ENCODE measurements around the gene MYLK. TPM values are rescaled to one million over a fixed set of nuclear protein-coding genes. Genes with fewer than 3 reads are reported as not detected.
"Not testable (repeated sequence)": the region's sequence is repeated elsewhere in the genome, so short reads cannot be mapped to it uniquely, and the experiment has no call there.

MYLK gene
- total and polyA plus RNA-seq, 4 donors = 17.1 to 158 (median 41.9) TPM

- Histone ChIP-seq H3K9me3 (ENCODE audit: control insufficient read depth in 4 of 4, low read length in 3 of 4) (no peaks in the 10 kb centered on the region), H3K27ac (ENCODE audit: low read depth in 1 of 2, low read length in 2 of 2) (peak overlapping the region; percentile 34 to 44), H3K4me3 (ENCODE audit: low read depth in 1 of 3, low read length in 3 of 3) (no peak overlapping the region), H3K36me3 (ENCODE audit: control insufficient read depth in 4 of 4, insufficient read depth in 3 of 4, low read depth in 1 of 4, low read length in 3 of 4) (peaks cover 0 to 11% (median 6%) of the 10 kb centered on the region in 4 donors), H3K27me3 (ENCODE audit: control insufficient read depth in 4 of 4, insufficient read depth in 4 of 4, low read length in 3 of 4) (no peaks in the 10 kb centered on the region), H3K9ac (ENCODE audit: low read depth in 1 of 2, low read length in 2 of 2) (no peak overlapping the region), H3K4me1 (ENCODE audit: control insufficient read depth in 4 of 4, insufficient read depth in 4 of 4, low read length in 3 of 4) (peaks cover 0 to 38% (median 21%) of the 10 kb centered on the region in 4 donors)
- no peak for DNase-seq (ENCODE audit: low spot score)
- peak in 1 of 2 donors; percentile 11 for TF ChIP-seq RAD21 (IDR thresholded peaks at IDR 0.05)
- no peak for TF ChIP-seq YY1 (IDR thresholded peaks at IDR 0.05)
- peak; percentile 36 for TF ChIP-seq SP1 (IDR thresholded peaks at IDR 0.05)
- no peak for TF ChIP-seq HNF4G (IDR thresholded peaks at IDR 0.05)
- TF ChIP-seq HNF4A (conservative IDR thresholded peaks at IDR 0.05) = peak; percentile 55 to 59
- TF ChIP-seq JUND (IDR thresholded peaks at IDR 0.05) = peak in 1 of 2 donors; percentile 24
- TF ChIP-seq RXRA (IDR thresholded peaks at IDR 0.05) = peak in 1 of 2 donors; percentile 24
- 37% methylated on average over 2 of the region's 2 CpGs for WGBS
Observed at GRCh38 chr3:123613543-123613942, 270.6 kb downstream of the MYLK start.

DNA sequence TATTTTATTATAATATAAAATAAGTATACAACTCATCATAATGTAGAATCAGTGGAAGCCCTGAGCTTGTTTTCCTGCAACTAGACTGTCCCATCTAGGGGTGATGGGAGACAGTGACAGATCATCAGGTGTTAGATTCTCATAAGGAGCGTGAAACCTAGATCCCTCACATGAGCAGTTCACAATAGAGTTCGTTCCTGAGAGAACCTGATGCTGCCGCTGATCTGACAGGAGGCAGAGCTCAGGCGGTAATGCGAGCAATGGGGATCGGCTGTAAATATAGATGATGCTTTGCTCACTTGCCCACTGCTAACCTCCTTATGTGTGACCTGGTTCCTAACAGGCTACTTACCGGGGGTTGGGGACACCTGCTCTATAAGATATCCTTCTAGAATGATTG lies 272.5 kb downstream of the MYLK start:
- peaks cover 0 to 29% (median 22%) of the 10 kb centered on the region in 4 donors for H3K4me1 ChIP-seq (ENCODE audit: control insufficient read depth in 4 of 4, insufficient read depth in 4 of 4, low read length in 3 of 4)
- DNase-seq (ENCODE audit: low spot score); H3K27ac ChIP-seq (ENCODE audit: low read depth in 1 of 2, low read length in 2 of 2); H3K27me3 ChIP-seq (ENCODE audit: control insufficient read depth in 4 of 4, insufficient read depth in 4 of 4, low read length in 3 of 4); H3K4me3 ChIP-seq (ENCODE audit: low read depth in 1 of 3, low read length in 3 of 3); H3K9ac ChIP-seq (ENCODE audit: low read depth in 1 of 2, low read length in 2 of 2); H3K36me3 ChIP-seq (ENCODE audit: control insufficient read depth in 4 of 4, insufficient read depth in 3 of 4, low read depth in 1 of 4, low read length in 3 of 4); H3K9me3 ChIP-seq (ENCODE audit: control insufficient read depth in 4 of 4, low read length in 3 of 4): not testable (repeated sequence)
- 96% methylated on average over 7 of the region's 7 CpGs for WGBS

DNA sequence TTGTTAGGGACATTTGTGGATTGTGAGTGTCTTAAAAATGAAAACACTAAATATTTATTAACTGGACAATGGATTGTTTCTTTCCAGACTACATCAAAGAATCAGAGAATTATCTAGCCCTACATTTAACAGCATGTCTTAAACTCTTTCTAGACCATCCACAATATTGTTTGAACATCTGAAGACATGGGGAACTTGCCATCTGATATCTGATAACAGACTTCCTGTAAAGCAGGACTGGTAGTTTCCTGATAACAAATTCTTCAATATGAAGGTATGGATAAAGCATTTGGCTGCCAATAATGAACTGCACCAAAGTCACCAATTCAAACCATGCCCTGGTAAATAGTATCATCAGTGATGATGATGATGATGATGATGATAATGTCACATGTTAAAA lies 273.1 kb downstream of the MYLK start:
- Histone ChIP-seq H3K9me3 (ENCODE audit: control insufficient read depth in 4 of 4, low read length in 3 of 4) (no peaks in the 10 kb centered on the region), H3K27me3 (ENCODE audit: control insufficient read depth in 4 of 4, insufficient read depth in 4 of 4, low read length in 3 of 4) (no peaks in the 10 kb centered on the region), H3K4me3 (ENCODE audit: low read depth in 1 of 3, low read length in 3 of 3) (no peak overlapping the region), H3K36me3 (ENCODE audit: control insufficient read depth in 4 of 4, insufficient read depth in 3 of 4, low read depth in 1 of 4, low read length in 3 of 4) (peaks cover 0 to 3% (median 2%) of the 10 kb centered on the region in 4 donors), H3K4me1 (ENCODE audit: control insufficient read depth in 4 of 4, insufficient read depth in 4 of 4, low read length in 3 of 4) (peaks cover 0 to 33% (median 23%) of the 10 kb centered on the region in 4 donors), H3K27ac (ENCODE audit: low read depth in 1 of 2, low read length in 2 of 2) (no peak overlapping the region), H3K9ac (ENCODE audit: low read depth in 1 of 2, low read length in 2 of 2) (no peak overlapping the region)
- no peak for DNase-seq (ENCODE audit: low spot score)
- TF ChIP-seq RXRA (IDR thresholded peaks at IDR 0.05) = no peak
- TF ChIP-seq FOXA1 (IDR thresholded peaks at IDR 0.05) = no peak
- TF ChIP-seq, protein P1, sequence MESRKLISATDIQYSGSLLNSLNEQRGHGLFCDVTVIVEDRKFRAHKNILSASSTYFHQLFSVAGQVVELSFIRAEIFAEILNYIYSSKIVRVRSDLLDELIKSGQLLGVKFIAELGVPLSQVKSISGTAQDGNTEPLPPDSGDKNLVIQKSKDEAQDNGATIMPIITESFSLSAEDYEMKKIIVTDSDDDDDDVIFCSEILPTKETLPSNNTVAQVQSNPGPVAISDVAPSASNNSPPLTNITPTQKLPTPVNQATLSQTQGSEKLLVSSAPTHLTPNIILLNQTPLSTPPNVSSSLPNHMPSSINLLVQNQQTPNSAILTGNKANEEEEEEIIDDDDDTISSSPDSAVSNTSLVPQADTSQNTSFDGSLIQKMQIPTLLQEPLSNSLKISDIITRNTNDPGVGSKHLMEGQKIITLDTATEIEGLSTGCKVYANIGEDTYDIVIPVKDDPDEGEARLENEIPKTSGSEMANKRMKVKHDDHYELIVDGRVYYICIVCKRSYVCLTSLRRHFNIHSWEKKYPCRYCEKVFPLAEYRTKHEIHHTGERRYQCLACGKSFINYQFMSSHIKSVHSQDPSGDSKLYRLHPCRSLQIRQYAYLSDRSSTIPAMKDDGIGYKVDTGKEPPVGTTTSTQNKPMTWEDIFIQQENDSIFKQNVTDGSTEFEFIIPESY (IDR thresholded peaks at IDR 0.05) = no peak
- TF ChIP-seq EGR1 (IDR thresholded peaks at IDR 0.05; ENCODE audit: low read depth in 2 of 2) = no peak
- TF ChIP-seq NR2F2 (IDR thresholded peaks at IDR 0.05) = no peak
- no peak for TF ChIP-seq TAF1 (conservative IDR thresholded peaks at IDR 0.05)

GRCh38 chr3:123610331-123610730 lies 273.8 kb downstream of the MYLK start:
- Histone ChIP-seq H3K27me3 (ENCODE audit: control insufficient read depth in 4 of 4, insufficient read depth in 4 of 4, low read length in 3 of 4) (no peaks in the 10 kb centered on the region), H3K4me1 (ENCODE audit: control insufficient read depth in 4 of 4, insufficient read depth in 4 of 4, low read length in 3 of 4) (peaks cover 0 to 39% (median 30%) of the 10 kb centered on the region in 4 donors), H3K9ac (ENCODE audit: low read depth in 1 of 2, low read length in 2 of 2) (no peak overlapping the region), H3K4me3 (ENCODE audit: low read depth in 1 of 3, low read length in 3 of 3) (no peak overlapping the region), H3K9me3 (ENCODE audit: control insufficient read depth in 4 of 4, low read length in 3 of 4) (no peaks in the 10 kb centered on the region), H3K27ac (ENCODE audit: low read depth in 1 of 2, low read length in 2 of 2) (no peak overlapping the region), H3K36me3 (ENCODE audit: control insufficient read depth in 4 of 4, insufficient read depth in 3 of 4, low read depth in 1 of 4, low read length in 3 of 4) (peaks cover 0 to 3% (median 2%) of the 10 kb centered on the region in 4 donors)
- DNase-seq (ENCODE audit: low spot score) = no peak
- 90% methylated on average over 3 of the region's 3 CpGs for WGBS
- TF ChIP-seq GABPA (IDR thresholded peaks at IDR 0.05 in 1 of 2, conservative IDR thresholded peaks at IDR 0.05 in 1 of 2) = no peak
- TF ChIP-seq EGR1 (IDR thresholded peaks at IDR 0.05; ENCODE audit: low read depth in 2 of 2) = no peak
- no peak for TF ChIP-seq RAD21 (IDR thresholded peaks at IDR 0.05)
- no peak for TF ChIP-seq TAF1 (conservative IDR thresholded peaks at IDR 0.05)
- TF ChIP-seq YY1 (IDR thresholded peaks at IDR 0.05) = no peak
- TF ChIP-seq, protein P2, sequence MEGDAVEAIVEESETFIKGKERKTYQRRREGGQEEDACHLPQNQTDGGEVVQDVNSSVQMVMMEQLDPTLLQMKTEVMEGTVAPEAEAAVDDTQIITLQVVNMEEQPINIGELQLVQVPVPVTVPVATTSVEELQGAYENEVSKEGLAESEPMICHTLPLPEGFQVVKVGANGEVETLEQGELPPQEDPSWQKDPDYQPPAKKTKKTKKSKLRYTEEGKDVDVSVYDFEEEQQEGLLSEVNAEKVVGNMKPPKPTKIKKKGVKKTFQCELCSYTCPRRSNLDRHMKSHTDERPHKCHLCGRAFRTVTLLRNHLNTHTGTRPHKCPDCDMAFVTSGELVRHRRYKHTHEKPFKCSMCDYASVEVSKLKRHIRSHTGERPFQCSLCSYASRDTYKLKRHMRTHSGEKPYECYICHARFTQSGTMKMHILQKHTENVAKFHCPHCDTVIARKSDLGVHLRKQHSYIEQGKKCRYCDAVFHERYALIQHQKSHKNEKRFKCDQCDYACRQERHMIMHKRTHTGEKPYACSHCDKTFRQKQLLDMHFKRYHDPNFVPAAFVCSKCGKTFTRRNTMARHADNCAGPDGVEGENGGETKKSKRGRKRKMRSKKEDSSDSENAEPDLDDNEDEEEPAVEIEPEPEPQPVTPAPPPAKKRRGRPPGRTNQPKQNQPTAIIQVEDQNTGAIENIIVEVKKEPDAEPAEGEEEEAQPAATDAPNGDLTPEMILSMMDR (IDR thresholded peaks at IDR 0.05; ENCODE audit: low read depth, low read length, missing input control) = no peak
- TF ChIP-seq FOXA1 (IDR thresholded peaks at IDR 0.05) = no peak
- TF ChIP-seq, protein P3, sequence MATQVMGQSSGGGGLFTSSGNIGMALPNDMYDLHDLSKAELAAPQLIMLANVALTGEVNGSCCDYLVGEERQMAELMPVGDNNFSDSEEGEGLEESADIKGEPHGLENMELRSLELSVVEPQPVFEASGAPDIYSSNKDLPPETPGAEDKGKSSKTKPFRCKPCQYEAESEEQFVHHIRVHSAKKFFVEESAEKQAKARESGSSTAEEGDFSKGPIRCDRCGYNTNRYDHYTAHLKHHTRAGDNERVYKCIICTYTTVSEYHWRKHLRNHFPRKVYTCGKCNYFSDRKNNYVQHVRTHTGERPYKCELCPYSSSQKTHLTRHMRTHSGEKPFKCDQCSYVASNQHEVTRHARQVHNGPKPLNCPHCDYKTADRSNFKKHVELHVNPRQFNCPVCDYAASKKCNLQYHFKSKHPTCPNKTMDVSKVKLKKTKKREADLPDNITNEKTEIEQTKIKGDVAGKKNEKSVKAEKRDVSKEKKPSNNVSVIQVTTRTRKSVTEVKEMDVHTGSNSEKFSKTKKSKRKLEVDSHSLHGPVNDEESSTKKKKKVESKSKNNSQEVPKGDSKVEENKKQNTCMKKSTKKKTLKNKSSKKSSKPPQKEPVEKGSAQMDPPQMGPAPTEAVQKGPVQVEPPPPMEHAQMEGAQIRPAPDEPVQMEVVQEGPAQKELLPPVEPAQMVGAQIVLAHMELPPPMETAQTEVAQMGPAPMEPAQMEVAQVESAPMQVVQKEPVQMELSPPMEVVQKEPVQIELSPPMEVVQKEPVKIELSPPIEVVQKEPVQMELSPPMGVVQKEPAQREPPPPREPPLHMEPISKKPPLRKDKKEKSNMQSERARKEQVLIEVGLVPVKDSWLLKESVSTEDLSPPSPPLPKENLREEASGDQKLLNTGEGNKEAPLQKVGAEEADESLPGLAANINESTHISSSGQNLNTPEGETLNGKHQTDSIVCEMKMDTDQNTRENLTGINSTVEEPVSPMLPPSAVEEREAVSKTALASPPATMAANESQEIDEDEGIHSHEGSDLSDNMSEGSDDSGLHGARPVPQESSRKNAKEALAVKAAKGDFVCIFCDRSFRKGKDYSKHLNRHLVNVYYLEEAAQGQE (IDR thresholded peaks at IDR 0.05) = no peak
- TF ChIP-seq, protein P4, sequence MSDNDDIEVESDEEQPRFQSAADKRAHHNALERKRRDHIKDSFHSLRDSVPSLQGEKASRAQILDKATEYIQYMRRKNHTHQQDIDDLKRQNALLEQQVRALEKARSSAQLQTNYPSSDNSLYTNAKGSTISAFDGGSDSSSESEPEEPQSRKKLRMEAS (IDR thresholded peaks at IDR 0.05) = no peak
- TF ChIP-seq NR2F2 (IDR thresholded peaks at IDR 0.05) = no peak

All from liver (tissue), 9 donors.